Right lobe of liver (tissue), 4 donors: Measurements from ENCODE around the gene OBP2A.

Source experiments
- POLR2A ChIP-seq: fragments of 450-650 bp; IDR thresholded peaks from one replicate; pipeline ENCODE4 v1.6.1; 2017; ENCODE audit warnings: antibody characterized with exemption, mild to moderate bottlenecking
- TF ChIP-seq, protein P1 (sequence below), 4 donors: fragments of 200-600 bp in 3 of 4; fragments of 450-650 bp in 1 of 4; IDR thresholded peaks; one replicate each; pipeline versions ENCODE4 v1.5.1 to v1.8.0; 2016 to 2022; ENCODE audit warnings: antibody characterized with exemption in 4 of 4, mild to moderate bottlenecking in 2 of 4
- donor health status: DM: no; HTN: no; CAD: no.
- donor health status: DM: no; HTN: no; CAD: no.
- donor health status: DM: no; HTN: yes; CAD: no.

DNA sequence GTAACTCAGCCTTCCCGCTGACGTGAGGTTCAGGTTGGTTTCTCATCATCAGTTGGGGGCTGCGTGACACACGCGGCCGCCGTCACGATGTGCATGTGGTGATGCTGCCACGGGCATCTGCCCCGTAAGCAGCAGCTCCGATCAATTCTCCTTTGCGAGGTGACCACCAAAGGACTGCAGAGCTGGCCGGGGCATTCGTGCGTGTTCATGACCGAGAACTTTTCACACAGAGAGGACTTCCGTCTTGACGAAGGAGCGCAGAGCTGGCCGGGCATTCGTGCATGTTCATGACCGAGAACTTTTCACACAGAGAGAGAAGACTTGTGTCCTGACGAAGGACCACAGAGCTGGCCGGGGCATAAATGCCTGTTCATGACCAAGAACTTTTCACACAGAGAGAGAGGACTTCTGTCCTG is 28.5 kb upstream of the OBP2A start:
- TF ChIP-seq, protein P1, sequence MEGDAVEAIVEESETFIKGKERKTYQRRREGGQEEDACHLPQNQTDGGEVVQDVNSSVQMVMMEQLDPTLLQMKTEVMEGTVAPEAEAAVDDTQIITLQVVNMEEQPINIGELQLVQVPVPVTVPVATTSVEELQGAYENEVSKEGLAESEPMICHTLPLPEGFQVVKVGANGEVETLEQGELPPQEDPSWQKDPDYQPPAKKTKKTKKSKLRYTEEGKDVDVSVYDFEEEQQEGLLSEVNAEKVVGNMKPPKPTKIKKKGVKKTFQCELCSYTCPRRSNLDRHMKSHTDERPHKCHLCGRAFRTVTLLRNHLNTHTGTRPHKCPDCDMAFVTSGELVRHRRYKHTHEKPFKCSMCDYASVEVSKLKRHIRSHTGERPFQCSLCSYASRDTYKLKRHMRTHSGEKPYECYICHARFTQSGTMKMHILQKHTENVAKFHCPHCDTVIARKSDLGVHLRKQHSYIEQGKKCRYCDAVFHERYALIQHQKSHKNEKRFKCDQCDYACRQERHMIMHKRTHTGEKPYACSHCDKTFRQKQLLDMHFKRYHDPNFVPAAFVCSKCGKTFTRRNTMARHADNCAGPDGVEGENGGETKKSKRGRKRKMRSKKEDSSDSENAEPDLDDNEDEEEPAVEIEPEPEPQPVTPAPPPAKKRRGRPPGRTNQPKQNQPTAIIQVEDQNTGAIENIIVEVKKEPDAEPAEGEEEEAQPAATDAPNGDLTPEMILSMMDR (IDR thresholded peaks at IDR 0.05) = no peak
- no peak for TF ChIP-seq POLR2A
